ENCODE measurements around the gene DHRSX. TPM values are rescaled to one million over a fixed set of nuclear protein-coding genes. Genes with fewer than 3 reads are reported as not detected.

Gene DHRSX
- total RNA-seq, 1 donor from 2014 or later = 34.2 TPM

DNA sequence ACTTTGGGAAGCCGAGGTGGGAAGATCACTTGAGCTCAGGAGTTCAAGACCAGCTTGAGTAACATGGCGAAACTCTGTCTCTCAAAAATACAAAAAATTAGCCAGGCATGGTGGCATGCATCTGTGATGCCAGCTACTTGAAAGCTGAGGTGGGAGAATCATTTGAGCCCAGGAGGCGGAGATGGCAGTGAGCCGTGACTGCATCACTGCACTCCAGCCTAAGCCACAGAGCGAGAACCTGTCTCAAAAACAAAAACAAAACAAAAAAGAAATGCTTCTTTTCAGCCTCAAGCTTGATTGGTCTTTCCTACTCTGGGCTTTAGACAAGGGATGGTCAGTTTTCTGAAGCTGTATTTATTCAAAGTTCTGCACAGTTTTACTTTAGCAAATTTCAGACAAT lies 15.8 kb upstream of the DHRSX start:
- Mint-ChIP-seq H3K36me3 (no peaks in the 10 kb centered on the region), H3K4me3 (no peak overlapping the region), H3K27me3 (no peaks in the 10 kb centered on the region), H3K4me1 (ENCODE audit: unreplicated experiment) (no peaks in the 10 kb centered on the region), H3K27ac (no peak overlapping the region), H3K9me3 (no peaks in the 10 kb centered on the region)
- DNase-seq (ENCODE audit: extremely low spot score, unreplicated experiment) = no peak
- TF ChIP-seq, protein P1, sequence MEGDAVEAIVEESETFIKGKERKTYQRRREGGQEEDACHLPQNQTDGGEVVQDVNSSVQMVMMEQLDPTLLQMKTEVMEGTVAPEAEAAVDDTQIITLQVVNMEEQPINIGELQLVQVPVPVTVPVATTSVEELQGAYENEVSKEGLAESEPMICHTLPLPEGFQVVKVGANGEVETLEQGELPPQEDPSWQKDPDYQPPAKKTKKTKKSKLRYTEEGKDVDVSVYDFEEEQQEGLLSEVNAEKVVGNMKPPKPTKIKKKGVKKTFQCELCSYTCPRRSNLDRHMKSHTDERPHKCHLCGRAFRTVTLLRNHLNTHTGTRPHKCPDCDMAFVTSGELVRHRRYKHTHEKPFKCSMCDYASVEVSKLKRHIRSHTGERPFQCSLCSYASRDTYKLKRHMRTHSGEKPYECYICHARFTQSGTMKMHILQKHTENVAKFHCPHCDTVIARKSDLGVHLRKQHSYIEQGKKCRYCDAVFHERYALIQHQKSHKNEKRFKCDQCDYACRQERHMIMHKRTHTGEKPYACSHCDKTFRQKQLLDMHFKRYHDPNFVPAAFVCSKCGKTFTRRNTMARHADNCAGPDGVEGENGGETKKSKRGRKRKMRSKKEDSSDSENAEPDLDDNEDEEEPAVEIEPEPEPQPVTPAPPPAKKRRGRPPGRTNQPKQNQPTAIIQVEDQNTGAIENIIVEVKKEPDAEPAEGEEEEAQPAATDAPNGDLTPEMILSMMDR (conservative IDR thresholded peaks at IDR 0.05) = no peak

DNA sequence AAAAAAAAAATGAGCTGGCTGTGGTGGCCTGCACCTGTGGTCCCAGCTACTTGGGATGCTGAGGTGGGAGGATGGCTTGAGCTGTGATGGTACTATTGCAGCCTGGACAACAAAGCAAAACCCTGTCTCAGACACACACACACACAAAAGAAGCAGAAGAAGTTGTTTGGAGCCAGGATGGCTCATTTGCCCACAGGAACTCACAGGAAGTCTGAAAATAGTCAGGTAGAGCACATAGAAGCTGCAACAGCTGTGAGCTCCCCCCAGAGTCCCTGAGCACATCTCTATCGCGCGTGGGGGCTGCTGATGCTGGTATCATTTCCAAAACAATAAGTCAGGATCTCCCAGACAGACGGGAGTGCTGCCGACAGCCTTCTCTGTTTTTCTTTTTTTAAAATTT lies 13.4 kb upstream of the DHRSX start:
- no peaks in the 10 kb centered on the region for H3K9me3 Mint-ChIP-seq
- no peaks in the 10 kb centered on the region for H3K27me3 Mint-ChIP-seq
- TF ChIP-seq, protein P1 (conservative IDR thresholded peaks at IDR 0.05) = no peak
- H3K4me1 Mint-ChIP-seq (ENCODE audit: unreplicated experiment) = no peaks in the 10 kb centered on the region
- DNase-seq (ENCODE audit: extremely low spot score, unreplicated experiment) = no peak
- H3K36me3 Mint-ChIP-seq = no peaks in the 10 kb centered on the region
- H3K4me3 Mint-ChIP-seq = no peak overlapping the region
- no peak overlapping the region for H3K27ac Mint-ChIP-seq

DNA sequence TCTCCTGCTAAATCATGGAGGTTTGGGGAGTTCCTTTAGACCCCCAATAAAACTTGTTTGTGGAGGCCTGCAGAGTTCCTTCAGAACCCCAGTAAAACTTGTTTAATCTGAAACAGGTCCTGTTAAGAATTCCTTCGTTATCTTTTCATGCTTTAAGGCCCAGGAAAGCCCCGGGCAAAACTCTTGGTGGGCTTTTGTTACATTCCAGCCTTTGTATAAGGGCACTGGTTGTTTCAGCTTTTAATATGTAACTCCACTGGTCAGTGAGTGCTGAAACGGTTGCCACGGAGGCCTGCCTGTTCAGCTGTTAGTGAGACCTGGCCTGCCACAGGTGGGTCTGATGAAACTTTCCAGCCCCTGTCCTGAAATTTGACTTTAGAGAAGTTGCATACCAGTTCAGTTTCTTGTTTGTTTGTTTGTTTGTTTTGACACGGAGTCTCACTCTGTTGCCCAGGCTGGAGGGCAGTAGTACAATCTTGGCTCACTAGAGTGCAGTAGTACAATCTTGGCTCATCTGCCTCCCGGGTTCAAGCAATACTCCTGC lies 12.4 kb upstream of the DHRSX start:
- Mint-ChIP-seq H3K4me3 (no peak overlapping the region), H3K9me3 (no peaks in the 10 kb centered on the region), H3K36me3 (no peaks in the 10 kb centered on the region), H3K27ac (peak overlapping the region; percentile 68), H3K4me1 (ENCODE audit: unreplicated experiment) (no peaks in the 10 kb centered on the region), H3K27me3 (no peaks in the 10 kb centered on the region)
- no peak for DNase-seq (ENCODE audit: extremely low spot score, unreplicated experiment)
- TF ChIP-seq, protein P1 (conservative IDR thresholded peaks at IDR 0.05) = no peak

DNA sequence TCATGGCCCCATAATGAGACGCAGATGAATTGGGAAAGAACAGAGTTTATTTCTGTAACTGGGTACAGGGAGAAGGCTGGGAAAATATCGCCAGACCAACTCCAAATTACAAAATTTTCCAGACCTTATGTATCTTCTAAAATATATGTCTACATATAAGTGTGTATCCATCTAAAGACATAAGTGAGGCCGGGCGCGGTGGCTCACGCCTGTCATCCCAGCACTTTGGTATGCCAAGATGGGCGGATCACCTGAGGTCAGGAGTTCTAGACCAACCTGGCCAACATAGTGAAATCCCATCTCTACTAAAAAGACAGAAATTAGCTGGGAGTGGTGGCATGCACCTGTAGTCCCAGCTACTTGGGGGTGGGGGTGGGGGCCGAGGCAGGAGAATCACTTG lies 11.7 kb upstream of the DHRSX start:
- Mint-ChIP-seq H3K27me3 (no peaks in the 10 kb centered on the region), H3K4me1 (ENCODE audit: unreplicated experiment) (no peaks in the 10 kb centered on the region), H3K4me3 (no peak overlapping the region), H3K27ac (no peak overlapping the region), H3K9me3 (no peaks in the 10 kb centered on the region), H3K36me3 (no peaks in the 10 kb centered on the region)
- no peak for DNase-seq (ENCODE audit: extremely low spot score, unreplicated experiment)
- TF ChIP-seq, protein P1 (conservative IDR thresholded peaks at IDR 0.05) = no peak

DNA sequence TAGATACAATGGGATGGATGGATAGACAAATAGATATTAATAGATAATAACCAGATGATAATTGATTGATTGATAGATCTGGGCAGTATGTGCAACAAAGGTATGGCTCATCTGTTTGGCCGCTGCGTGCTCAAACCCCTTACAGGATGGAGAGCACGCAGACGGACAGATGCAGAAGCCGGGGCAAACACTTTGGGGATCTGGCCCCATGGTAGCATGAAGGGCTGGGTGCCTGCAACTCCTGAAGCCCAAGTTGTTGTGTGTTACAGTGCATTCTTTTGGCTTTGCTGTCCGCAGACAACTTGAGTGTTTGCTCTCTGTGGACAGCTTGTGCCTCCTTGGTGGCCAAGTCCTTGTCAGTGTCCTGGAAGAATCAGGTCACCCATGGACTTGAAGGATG lies 10.6 kb upstream of the DHRSX start:
- Mint-ChIP-seq H3K27ac (no peak overlapping the region), H3K9me3 (no peaks in the 10 kb centered on the region), H3K27me3 (no peaks in the 10 kb centered on the region), H3K36me3 (no peaks in the 10 kb centered on the region), H3K4me3 (no peak overlapping the region), H3K4me1 (ENCODE audit: unreplicated experiment) (no peaks in the 10 kb centered on the region)
- no peak for DNase-seq (ENCODE audit: extremely low spot score, unreplicated experiment)
- TF ChIP-seq, protein P1 (conservative IDR thresholded peaks at IDR 0.05) = no peak
